ENCODE results near the gene ONECUT3.
A peak's percentile ranks its signal among the peaks of the same experiment; 100 is the strongest.

The ONECUT3 gene

GRCh38 chr19:1826557-1827521, 73.5 kb downstream of the ONECUT3 start:
- Histone ChIP-seq H3K4me1 (ENCODE audit: control insufficient read depth, insufficient read depth, low read depth, low read length) (peaks cover 34% of the 10 kb centered on the region), H2AFZ (ENCODE audit: low read depth, low read length) (no peak overlapping the region), H2BK5ac (ENCODE audit: low read depth, low read length, poor library complexity, severe bottlenecking) (peak overlapping the region; percentile 21), H3K27me3 (ENCODE audit: control insufficient read depth in 1 of 2, insufficient read depth in 1 of 2, low read length in 2 of 2) (no peaks in the 10 kb centered on the region), H4K91ac (ENCODE audit: low read length) (peak overlapping the region; percentile 91), H3K4ac (ENCODE audit: low read depth in 1 of 2, low read length in 2 of 2) (peak overlapping the region; percentile 8 to 42), H2AK5ac (ENCODE audit: low read length, severe bottlenecking) (no peak overlapping the region), H3K36me3 (ENCODE audit: control insufficient read depth in 1 of 2, insufficient read depth in 2 of 2, low read depth in 1 of 2, low read length in 2 of 2) (peaks cover 46 to 74% of the 10 kb centered on the region in 2 experiments), H3K9ac (ENCODE audit: low read length) (no peak overlapping the region), H2BK120ac (ENCODE audit: low read depth, low read length) (peak overlapping the region; percentile 45), H3K23ac (ENCODE audit: low read length in 2 of 2) (no peak overlapping the region), H3K14ac (ENCODE audit: low read length in 2 of 2) (peak overlapping the region in 1 of 2 experiments; percentile 19), H3K18ac (ENCODE audit: low read depth in 1 of 2, low read length in 2 of 2) (peak overlapping the region; percentile 67 to 70), H2BK12ac (ENCODE audit: low read length in 2 of 2) (peak overlapping the region; percentile 59 to 63), H3K79me1 (replicated peaks; ENCODE audit: low read length, poor library complexity, severe bottlenecking) (peaks cover 46% of the 10 kb centered on the region), H3K4me2 (ENCODE audit: low read length, poor library complexity, severe bottlenecking) (peak overlapping the region; percentile 78), H2BK15ac (ENCODE audit: low read depth, poor library complexity, severe bottlenecking) (peak overlapping the region; percentile 88), H3K9me3 (ENCODE audit: control insufficient read depth, low read length) (no peaks in the 10 kb centered on the region), H3K27ac (ENCODE audit: low read length, poor library complexity, severe bottlenecking) (peak overlapping the region; percentile 71), H3K4me3 (ENCODE audit: insufficient read depth in 1 of 2, low read depth in 1 of 2, low read length in 2 of 2) (peak overlapping the region in 1 of 2 experiments; percentile 22), H4K8ac (ENCODE audit: low read length) (peak overlapping the region; percentile 96)
- DNase-seq: peak; percentile 30
- 36% methylated on average over 58 of the region's 63 CpGs for WGBS

- no peak overlapping the region for H2BK5ac ChIP-seq (ENCODE audit: low read depth, low read length, poor library complexity, severe bottlenecking)
- peak overlapping the region in 1 of 2 experiments; percentile 42 for H3K4ac ChIP-seq (ENCODE audit: low read depth in 1 of 2, low read length in 2 of 2)
- H4K8ac ChIP-seq (ENCODE audit: low read length): peak overlapping the region; percentile 96
- no peak overlapping the region for H2AFZ ChIP-seq (ENCODE audit: low read depth, low read length)
- peak overlapping the region; percentile 14 for H2BK15ac ChIP-seq (ENCODE audit: low read depth, poor library complexity, severe bottlenecking)
- H3K4me1 ChIP-seq (ENCODE audit: control insufficient read depth, insufficient read depth, low read depth, low read length): peaks cover 34% of the 10 kb centered on the region
- no peak overlapping the region for H3K4me3 ChIP-seq (ENCODE audit: insufficient read depth in 1 of 2, low read depth in 1 of 2, low read length in 2 of 2)
- H3K4me2 ChIP-seq (ENCODE audit: low read length, poor library complexity, severe bottlenecking): no peak overlapping the region
- H2BK12ac ChIP-seq (ENCODE audit: low read length in 2 of 2): no peak overlapping the region
- no peaks in the 10 kb centered on the region for H3K27me3 ChIP-seq (ENCODE audit: control insufficient read depth in 1 of 2, insufficient read depth in 1 of 2, low read length in 2 of 2)
- peak overlapping the region; percentile 16 for H3K27ac ChIP-seq (ENCODE audit: low read length, poor library complexity, severe bottlenecking)
- H3K9me3 ChIP-seq (ENCODE audit: control insufficient read depth, low read length): no peaks in the 10 kb centered on the region
- no peak overlapping the region for H3K9ac ChIP-seq (ENCODE audit: low read length)
- peak overlapping the region; percentile 53 for H2AK5ac ChIP-seq (ENCODE audit: low read length, severe bottlenecking)
- WGBS: 97% methylated on average over 41 of the region's 41 CpGs
- no peak for DNase-seq
- peaks cover 38% of the 10 kb centered on the region for H3K79me1 ChIP-seq (replicated peaks; ENCODE audit: low read length, poor library complexity, severe bottlenecking)
- no peak overlapping the region for H3K14ac ChIP-seq (ENCODE audit: low read length in 2 of 2)
- no peak overlapping the region for H2BK120ac ChIP-seq (ENCODE audit: low read depth, low read length)
- H3K23ac ChIP-seq (ENCODE audit: low read length in 2 of 2): no peak overlapping the region
- no peak overlapping the region for H4K91ac ChIP-seq (ENCODE audit: low read length)
- no peak overlapping the region for H3K18ac ChIP-seq (ENCODE audit: low read depth in 1 of 2, low read length in 2 of 2)
- H3K36me3 ChIP-seq (ENCODE audit: control insufficient read depth in 1 of 2, insufficient read depth in 2 of 2, low read depth in 1 of 2, low read length in 2 of 2): peaks cover 38 to 69% of the 10 kb centered on the region in 2 experiments
These were observed 74.4 kb downstream of the ONECUT3 start for GRCh38 chr19:1827566-1828278.

GRCh38 chr19:1828279-1829238, 75.3 kb downstream of the ONECUT3 start:
- 97% methylated on average over 47 of the region's 57 CpGs for WGBS
- Histone ChIP-seq H3K4ac (ENCODE audit: low read depth in 1 of 2, low read length in 2 of 2) (no peak overlapping the region), H2BK12ac (ENCODE audit: low read length in 2 of 2) (no peak overlapping the region)

More at GRCh38 chr19:1828279-1829238, 75.3 kb downstream of the ONECUT3 start:
- Histone ChIP-seq H3K9me3 (ENCODE audit: control insufficient read depth, low read length) (no peaks in the 10 kb centered on the region), H2AFZ (ENCODE audit: low read depth, low read length) (no peak overlapping the region), H3K4me3 (ENCODE audit: insufficient read depth in 1 of 2, low read depth in 1 of 2, low read length in 2 of 2) (no peak overlapping the region), H4K91ac (ENCODE audit: low read length) (no peak overlapping the region), H3K27me3 (ENCODE audit: control insufficient read depth in 1 of 2, insufficient read depth in 1 of 2, low read length in 2 of 2) (no peaks in the 10 kb centered on the region), H3K36me3 (ENCODE audit: control insufficient read depth in 1 of 2, insufficient read depth in 2 of 2, low read depth in 1 of 2, low read length in 2 of 2) (peaks cover 31 to 63% of the 10 kb centered on the region in 2 experiments), H2BK15ac (ENCODE audit: low read depth, poor library complexity, severe bottlenecking) (no peak overlapping the region), H2BK5ac (ENCODE audit: low read depth, low read length, poor library complexity, severe bottlenecking) (no peak overlapping the region), H3K23ac (ENCODE audit: low read length in 2 of 2) (no peak overlapping the region), H4K8ac (ENCODE audit: low read length) (no peak overlapping the region), H2BK120ac (ENCODE audit: low read depth, low read length) (no peak overlapping the region), H3K18ac (ENCODE audit: low read depth in 1 of 2, low read length in 2 of 2) (no peak overlapping the region), H3K27ac (ENCODE audit: low read length, poor library complexity, severe bottlenecking) (no peak overlapping the region), H3K4me2 (ENCODE audit: low read length, poor library complexity, severe bottlenecking) (no peak overlapping the region), H3K4me1 (ENCODE audit: control insufficient read depth, insufficient read depth, low read depth, low read length) (peaks cover 30% of the 10 kb centered on the region), H3K14ac (ENCODE audit: low read length in 2 of 2) (no peak overlapping the region), H3K79me1 (replicated peaks; ENCODE audit: low read length, poor library complexity, severe bottlenecking) (peaks cover 30% of the 10 kb centered on the region), H2AK5ac (ENCODE audit: low read length, severe bottlenecking) (no peak overlapping the region), H3K9ac (ENCODE audit: low read length) (no peak overlapping the region)
- no peak for DNase-seq
